IPS DF 4.7 (cell line): ENCODE data around the gene KCNK16.

Source experiments
- DNase-seq: peaks from one replicate; pipeline ENCODE4 v3.0.0-alpha.2; 2013; ENCODE audit warnings: low spot score; ENCODE audit errors: extremely low read depth

KCNK16 gene

GRCh38 chr6:39276379-39276995 is 46.0 kb downstream of the KCNK16 start:
- no peak for DNase-seq

GRCh38 chr6:39274903-39275302 is 47.6 kb downstream of the KCNK16 start:
- DNase-seq, result no peak

- DNase-seq, result no peak
These were observed 48.0 kb downstream of the KCNK16 start for GRCh38 chr6:39274471-39274870.

GRCh38 chr6:39273406-39273821 is 49.1 kb downstream of the KCNK16 start:
- DNase-seq, result no peak

GRCh38 chr6:39269961-39270360 is 52.5 kb downstream of the KCNK16 start:
- no peak for DNase-seq

- no peak for DNase-seq
These were observed 53.8 kb downstream of the KCNK16 start for GRCh38 chr6:39268721-39269120.

GRCh38 chr6:39268171-39268570 is 54.3 kb downstream of the KCNK16 start:
- DNase-seq, result no peak

- no peak for DNase-seq
These were observed 55.6 kb downstream of the KCNK16 start for GRCh38 chr6:39266782-39267355.

GRCh38 chr6:39266375-39266774 is 56.1 kb downstream of the KCNK16 start:
- DNase-seq, result no peak
